Activated CD4-positive, alpha-beta memory T cell treated with anti-CD3 and anti-CD28 coated beads for 36 hours (primary cell): ENCODE measurements around the gene USP20. TPM values are rescaled to one million over a fixed set of nuclear protein-coding genes. Genes with fewer than 3 reads are reported as not detected.

Source experiments
- CTCF ChIA-PET: fragments of 350-600 bp; sonication (Branson Sonifier 250); formaldehyde crosslinking; loops from one replicate; lab custom pipeline; 2021; ENCODE audit warnings: antibody characterized with exemption, inconsistent platforms; lab: Charles Lee
- POLR2A ChIA-PET: fragments of 350-600 bp; sonication (Branson Sonifier 250); formaldehyde crosslinking; loops from one replicate; lab custom pipeline; 2021; ENCODE audit warnings: antibody characterized with exemption; lab: Charles Lee
- DNase-seq: peaks from one replicate; pipeline ENCODE4 v3.0.0-alpha.2; 2020
- H3K27ac Mint-ChIP-seq: one replicate; pipeline ENCODE4 v1.8.0; 2021; ENCODE audit warnings: mixed read lengths
- H3K27me3 Mint-ChIP-seq: one replicate; pipeline ENCODE4 v1.8.0; 2021; ENCODE audit warnings: mixed read lengths
- H3K36me3 Mint-ChIP-seq: one replicate; pipeline ENCODE4 v1.8.0; 2021; ENCODE audit warnings: mixed read lengths
- H3K4me1 Mint-ChIP-seq: one replicate; pipeline ENCODE4 v1.8.0; 2021; ENCODE audit warnings: low read depth, mixed read lengths
- H3K4me3 Mint-ChIP-seq: one replicate; pipeline ENCODE4 v1.8.0; 2021; ENCODE audit warnings: mild to moderate bottlenecking, mixed read lengths
- H3K9me3 Mint-ChIP-seq: one replicate; pipeline ENCODE4 v1.8.0; 2021; ENCODE audit warnings: mixed read lengths
- intact Hi-C: fragments of 100-400 bp; cut with micrococcal nuclease; formaldehyde crosslinking; loops from one replicate; pipeline ENCODE4 v1.15.1; 2023
- total RNA-seq, 2 experiments: library from RNA; stranded (reverse); gene quantifications; one replicate each; pipeline ENCODE4 v1.2.3, GENCODE V29; 2021

Gene USP20
- total RNA-seq, 2 experiments from 2014 or later, result 51.6 to 55.3 TPM

- H3K27ac Mint-ChIP-seq, result peak overlapping the region; percentile 33
- DNase-seq, result no peak
- intact Hi-C loops, result no loop called here
- POLR2A ChIA-PET, result no interaction called here
- peaks cover 11% of the 10 kb centered on the region for H3K4me1 Mint-ChIP-seq
- H3K36me3 Mint-ChIP-seq, result peaks cover 29% of the 10 kb centered on the region
- H3K4me3 Mint-ChIP-seq, result no peak overlapping the region
- H3K27me3 Mint-ChIP-seq, result no peaks in the 10 kb centered on the region
- CTCF ChIA-PET, result no interaction called here
- H3K9me3 Mint-ChIP-seq, result no peaks in the 10 kb centered on the region
Measured at GRCh38 chr9:129879103-129879699, 43.9 kb downstream of the USP20 start.

- intact Hi-C loops, result no loop called here
- H3K36me3 Mint-ChIP-seq, result peaks cover 27% of the 10 kb centered on the region
- ChIA-PET POLR2A (interaction anchor here (1.3 kb wide), 1 partner anchor 11 kb away, joined by 6 read pairs; no protein-coding TSS in a partner anchor), CTCF (interaction anchor here (1.0 kb wide), 1 partner anchor 10 kb away, joined by 3 read pairs; no protein-coding TSS in a partner anchor)
- no peak overlapping the region for H3K4me3 Mint-ChIP-seq
- H3K4me1 Mint-ChIP-seq, result peaks cover 13% of the 10 kb centered on the region
- no peaks in the 10 kb centered on the region for H3K27me3 Mint-ChIP-seq
- DNase-seq, result no peak
- H3K27ac Mint-ChIP-seq, result no peak overlapping the region
- no peaks in the 10 kb centered on the region for H3K9me3 Mint-ChIP-seq
Measured at GRCh38 chr9:129879991-129880653, 44.9 kb downstream of the USP20 start.

- ChIA-PET CTCF (interaction anchor here (1.0 kb wide), 1 partner anchor 11 kb away, joined by 3 read pairs; no protein-coding TSS in a partner anchor), POLR2A (interaction anchor here (1.3 kb wide), 1 partner anchor 12 kb away, joined by 6 read pairs; no protein-coding TSS in a partner anchor)
- Mint-ChIP-seq H3K27me3 (no peaks in the 10 kb centered on the region), H3K4me1 (peaks cover 13% of the 10 kb centered on the region), H3K9me3 (no peaks in the 10 kb centered on the region), H3K27ac (no peak overlapping the region), H3K4me3 (no peak overlapping the region), H3K36me3 (peaks cover 29% of the 10 kb centered on the region)
- intact Hi-C loops, result no loop called here
- no peak for DNase-seq
Measured at GRCh38 chr9:129880654-129881546, 45.6 kb downstream of the USP20 start.

GRCh38 chr9:129881547-129882324, 46.5 kb downstream of the USP20 start:
- CTCF ChIA-PET, result no interaction called here

GRCh38 chr9:129884220-129885017, 49.2 kb downstream of the USP20 start:
- no peaks in the 10 kb centered on the region for H3K27me3 Mint-ChIP-seq
- peak; percentile 98 for DNase-seq
- H3K4me3 Mint-ChIP-seq, result peak overlapping the region; percentile 93
- peaks cover 29% of the 10 kb centered on the region for H3K36me3 Mint-ChIP-seq
- intact Hi-C loops, result loop anchor here (1.0 to 5.0 kb wide), 5 partner anchors 15 to 1758 kb away; no protein-coding TSS in a partner anchor
- H3K27ac Mint-ChIP-seq, result peak overlapping the region; percentile 97
- H3K9me3 Mint-ChIP-seq, result peaks cover under 1% of the 10 kb centered on the region
- ChIA-PET POLR2A (interaction anchor here (0.7 to 4.7 kb wide), 9 partner anchors 11 to 169 kb away, joined by 3 to 76 read pairs (median 8); partner anchors contain the start of genes FNBP1 and GPR107), CTCF (interaction anchor here (0.8 to 2.6 kb wide), 27 partner anchors 10 to 358 kb away, joined by 3 to 23 read pairs (median 5); partner anchors contain the start of genes C9orf78, FNBP1, GPR107 and TOR1B)
- H3K4me1 Mint-ChIP-seq, result peaks cover 41% of the 10 kb centered on the region

More at GRCh38 chr9:129881547-129882324, 46.5 kb downstream of the USP20 start:
- Mint-ChIP-seq H3K4me1 (peaks cover 17% of the 10 kb centered on the region), H3K27ac (peak overlapping the region; percentile 38), H3K27me3 (no peaks in the 10 kb centered on the region), H3K9me3 (no peaks in the 10 kb centered on the region), H3K36me3 (peaks cover 23% of the 10 kb centered on the region), H3K4me3 (no peak overlapping the region)
- POLR2A ChIA-PET, result interaction anchor here (0.8 kb wide), 1 partner anchor 18 kb away, joined by 3 read pairs; no protein-coding TSS in a partner anchor
- intact Hi-C loops, result no loop called here
- DNase-seq, result no peak

GRCh38 chr9:129885018-129885669, 49.9 kb downstream of the USP20 start:
- H3K36me3 Mint-ChIP-seq, result peaks cover 36% of the 10 kb centered on the region
- peaks cover 48% of the 10 kb centered on the region for H3K4me1 Mint-ChIP-seq
- peak overlapping the region; percentile 97 for H3K27ac Mint-ChIP-seq
- H3K27me3 Mint-ChIP-seq, result no peaks in the 10 kb centered on the region
- DNase-seq, result peak; percentile 70
- H3K9me3 Mint-ChIP-seq, result peaks cover 5% of the 10 kb centered on the region
- intact Hi-C loops, result loop anchor here (2.0 to 5.0 kb wide), 3 partner anchors 222 to 1757 kb away; no protein-coding TSS in a partner anchor
- POLR2A ChIA-PET, result interaction anchor here (0.7 to 4.7 kb wide), 12 partner anchors 10 to 169 kb away, joined by 3 to 76 read pairs (median 4); partner anchors contain the start of genes FNBP1 and GPR107
- H3K4me3 Mint-ChIP-seq, result peak overlapping the region; percentile 93
- CTCF ChIA-PET, result interaction anchor here (0.7 to 2.6 kb wide), 34 partner anchors 10 to 357 kb away, joined by 3 to 23 read pairs (median 5); partner anchors contain the start of genes C9orf78, FNBP1, GPR107 and TOR1B

- ChIA-PET POLR2A (interaction anchor here (0.8 to 4.7 kb wide), 13 partner anchors 10 to 168 kb away, joined by 3 to 76 read pairs (median 4); partner anchors contain the start of genes C9orf78, FNBP1 and GPR107), CTCF (interaction anchor here (0.7 to 2.6 kb wide), 35 partner anchors 9 to 356 kb away, joined by 3 to 23 read pairs (median 5); partner anchors contain the start of genes C9orf78, FNBP1, GPR107 and TOR1B)
- Mint-ChIP-seq H3K9me3 (peaks cover 5% of the 10 kb centered on the region), H3K27ac (peak overlapping the region; percentile 97), H3K36me3 (peaks cover 33% of the 10 kb centered on the region), H3K27me3 (no peaks in the 10 kb centered on the region), H3K4me3 (peak overlapping the region; percentile 93), H3K4me1 (peaks cover 51% of the 10 kb centered on the region)
- DNase-seq, result peak; percentile 96
- intact Hi-C loops, result loop anchor here (2.0 to 5.0 kb wide), 6 partner anchors 47 to 1757 kb away; no protein-coding TSS in a partner anchor
Measured at GRCh38 chr9:129885670-129886106, 50.4 kb downstream of the USP20 start.

GRCh38 chr9:129886226-129887174, 51.2 kb downstream of the USP20 start:
- ChIA-PET POLR2A (interaction anchor here (0.5 to 4.7 kb wide), 28 partner anchors 9 to 242 kb away, joined by 3 to 76 read pairs (median 4); partner anchors contain the start of genes C9orf78, FNBP1 and GPR107), CTCF (interaction anchor here (0.5 to 2.6 kb wide), 30 partner anchors 8 to 451 kb away, joined by 3 to 15 read pairs (median 4); partner anchors contain the start of genes C9orf78, TOR1B and USP20)
- H3K27ac Mint-ChIP-seq, result peak overlapping the region; percentile 97
- intact Hi-C loops, result loop anchor here (1.0 to 5.0 kb wide), 8 partner anchors 46 to 1756 kb away; partner anchors contain the start of genes C9orf78 and USP20
- peaks cover 36% of the 10 kb centered on the region for H3K36me3 Mint-ChIP-seq
- peak overlapping the region; percentile 93 for H3K4me3 Mint-ChIP-seq
- peaks cover 60% of the 10 kb centered on the region for H3K4me1 Mint-ChIP-seq
- peaks cover 5% of the 10 kb centered on the region for H3K9me3 Mint-ChIP-seq
- peak; percentile 79 for DNase-seq
- no peaks in the 10 kb centered on the region for H3K27me3 Mint-ChIP-seq
